RWPE2 (cell line): Measurements from ENCODE around the gene SLIT3.

Experiments
- ATAC-seq: fragments of 200-7000 bp; cut with Tn5 transposase; 3 replicates; pipeline ENCODE4 v1.9.1; 2021; ENCODE audit warnings: low read depth
- DNase-seq: peaks from one replicate; pipeline ENCODE4 v3.0.0-alpha.2; 2020; ENCODE audit warnings: low spot score
- H3K27ac ChIP-seq: fragments of 450-650 bp; 2 replicates; pipeline ENCODE4 v1.5.1; 2017; ENCODE audit warnings: mild to moderate bottlenecking; ENCODE audit not compliant: poor library complexity, severe bottlenecking
- H3K27me3 ChIP-seq: fragments of 250-450 bp; sonication (Bioruptor Pico); 2 replicates; pipeline ENCODE4 v1.5.1; 2021; ENCODE audit warnings: mild to moderate bottlenecking, moderate library complexity; ENCODE audit not compliant: insufficient read depth, poor library complexity, severe bottlenecking
- H3K36me3 ChIP-seq: fragments of 250-450 bp; sonication (Bioruptor Pico); 2 replicates; pipeline ENCODE4 v1.5.1; 2020; ENCODE audit warnings: low read depth, mild to moderate bottlenecking, moderate library complexity
- H3K4me1 ChIP-seq: fragments of 250-450 bp; sonication (Bioruptor Pico); 2 replicates; pipeline ENCODE4 v1.5.1; 2021; ENCODE audit warnings: mild to moderate bottlenecking, moderate library complexity; ENCODE audit not compliant: insufficient read depth, poor library complexity, severe bottlenecking
- H3K4me3 ChIP-seq: fragments of 250-450 bp; sonication (Bioruptor Pico); 2 replicates; pipeline ENCODE4 v1.5.1; 2021; ENCODE audit warnings: mild to moderate bottlenecking, moderate library complexity; ENCODE audit not compliant: severe bottlenecking
- H3K9me3 ChIP-seq: fragments of 250-450 bp; sonication (Bioruptor Pico); 2 replicates; pipeline ENCODE4 v1.5.1; 2021; ENCODE audit warnings: mild to moderate bottlenecking, moderate library complexity; ENCODE audit not compliant: severe bottlenecking
- CTCF ChIP-seq: fragments of 450-650 bp; IDR thresholded peaks from one replicate; pipeline ENCODE4 v1.5.1; 2017; ENCODE audit warnings: mild to moderate bottlenecking, moderate library complexity; ENCODE audit not compliant: poor library complexity, severe bottlenecking

The SLIT3 gene

DNA sequence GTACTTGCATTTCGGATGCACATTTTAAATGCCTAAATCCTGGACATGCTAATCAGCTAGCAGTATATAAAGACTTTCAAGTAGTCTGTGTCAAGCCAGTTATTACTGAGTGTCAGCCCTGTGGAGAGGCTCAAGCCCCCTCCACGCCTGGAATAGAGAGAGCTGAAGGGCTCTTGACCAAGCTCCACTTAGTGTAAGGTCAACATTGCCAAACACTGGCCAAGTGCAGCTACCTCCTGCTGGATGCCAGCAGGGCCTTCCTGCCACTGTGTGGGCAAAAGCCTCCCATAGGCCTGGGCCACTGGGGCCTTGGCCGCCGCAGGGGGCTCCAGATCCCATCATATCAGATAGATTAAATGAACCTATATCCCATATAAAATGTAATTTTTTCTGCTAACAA, 482.4 kb downstream of the SLIT3 start:
- Histone ChIP-seq H3K36me3 (no peaks in the 10 kb centered on the region), H3K9me3 (no peaks in the 10 kb centered on the region), H3K4me1 (no peaks in the 10 kb centered on the region), H3K27ac (no peak overlapping the region), H3K4me3 (no peak overlapping the region), H3K27me3 (no peaks in the 10 kb centered on the region)
- ATAC-seq = no peak
- no peak for TF ChIP-seq CTCF
- DNase-seq = no peak

DNA sequence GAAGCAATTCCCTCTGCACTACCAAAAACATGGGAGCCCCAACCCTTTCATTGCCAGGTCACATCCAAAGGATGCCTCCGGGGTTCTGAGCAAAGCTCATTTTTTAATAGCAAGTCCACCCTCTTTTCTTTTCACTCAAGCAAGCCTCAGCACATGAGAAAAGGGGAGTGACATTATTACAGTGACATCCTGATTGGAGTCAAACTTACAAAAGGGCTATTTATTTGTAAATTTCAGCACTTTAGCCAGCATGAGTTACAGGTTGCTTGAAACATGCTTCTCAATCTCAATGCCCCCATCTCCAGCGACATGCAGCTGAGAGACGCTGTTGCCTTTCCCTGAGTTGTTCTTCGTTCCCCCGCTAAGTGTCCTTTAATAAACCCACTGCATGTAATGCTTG, 483.3 kb downstream of the SLIT3 start:
- no peaks in the 10 kb centered on the region for H3K27me3 ChIP-seq
- no peak overlapping the region for H3K4me3 ChIP-seq
- no peaks in the 10 kb centered on the region for H3K4me1 ChIP-seq
- H3K27ac ChIP-seq = no peak overlapping the region
- DNase-seq (no peak), ATAC-seq (no peak)
- TF ChIP-seq CTCF = no peak
- no peaks in the 10 kb centered on the region for H3K9me3 ChIP-seq
- H3K36me3 ChIP-seq = no peaks in the 10 kb centered on the region

GRCh38 chr5:168816661-168817060, 484.3 kb downstream of the SLIT3 start:
- Histone ChIP-seq H3K4me3 (no peak overlapping the region), H3K27me3 (no peaks in the 10 kb centered on the region)
- ATAC-seq = no peak

GRCh38 chr5:168813184-168813968, 487.6 kb downstream of the SLIT3 start:
- DNase-seq = no peak
- Histone ChIP-seq H3K27ac (no peak overlapping the region), H3K4me3 (no peak overlapping the region), H3K9me3 (no peaks in the 10 kb centered on the region), H3K4me1 (no peaks in the 10 kb centered on the region), H3K27me3 (no peaks in the 10 kb centered on the region), H3K36me3 (no peaks in the 10 kb centered on the region)
- TF ChIP-seq CTCF = no peak
- no peak for ATAC-seq

More at GRCh38 chr5:168816661-168817060, 484.3 kb downstream of the SLIT3 start:
- Histone ChIP-seq H3K4me1 (no peaks in the 10 kb centered on the region), H3K36me3 (no peaks in the 10 kb centered on the region), H3K9me3 (no peaks in the 10 kb centered on the region), H3K27ac (no peak overlapping the region)
- DNase-seq = no peak
- TF ChIP-seq CTCF = no peak

- no peak overlapping the region for H3K4me3 ChIP-seq
- no peaks in the 10 kb centered on the region for H3K9me3 ChIP-seq
- H3K27ac ChIP-seq = no peak overlapping the region
- no peaks in the 10 kb centered on the region for H3K27me3 ChIP-seq
- H3K36me3 ChIP-seq = no peaks in the 10 kb centered on the region
- DNase-seq = no peak
- no peaks in the 10 kb centered on the region for H3K4me1 ChIP-seq
- no peak for TF ChIP-seq CTCF
- no peak for ATAC-seq
Measured at GRCh38 chr5:168810641-168811040, 490.3 kb downstream of the SLIT3 start.
